Mesothelial cell of epicardium (in vitro differentiated cells): ENCODE measurements around the gene HOXA1. TPM values are rescaled to one million over a fixed set of nuclear protein-coding genes. Genes with fewer than 3 reads are reported as not detected.

Source experiments
- DNase-seq, 2 experiments: peaks; one replicate each; pipeline ENCODE4 v3.0.0; 2021; ENCODE audit warnings: low spot score in 2 of 2; ENCODE audit not compliant: unreplicated experiment in 2 of 2
- H3K27ac Mint-ChIP-seq: 2 replicates; pipeline ENCODE4 v1.8.0; 2021; ENCODE audit warnings: mixed read lengths
- H3K27me3 Mint-ChIP-seq: 2 replicates; pipeline ENCODE4 v1.8.0; 2021; ENCODE audit warnings: low read depth, mixed read lengths
- H3K36me3 Mint-ChIP-seq: 2 replicates; pipeline ENCODE4 v1.8.0; 2021; ENCODE audit warnings: mixed read lengths
- H3K4me1 Mint-ChIP-seq: 2 replicates; pipeline ENCODE4 v1.8.0; 2021; ENCODE audit warnings: mixed read lengths
- H3K4me3 Mint-ChIP-seq: 2 replicates; pipeline ENCODE4 v1.8.0; 2021; ENCODE audit warnings: mild to moderate bottlenecking, moderate library complexity, mixed read lengths
- H3K9me3 Mint-ChIP-seq: 2 replicates; pipeline ENCODE4 v1.8.0; 2021; ENCODE audit warnings: mixed read lengths
- CTCF ChIP-seq: fragments of 200-600 bp; sonication (generic); IDR thresholded peaks from one replicate; pipeline ENCODE4 v1.5.0; 2021; ENCODE audit warnings: antibody characterized with exemption; ENCODE audit not compliant: unreplicated experiment
- total RNA-seq: library from RNA; stranded (reverse); gene quantifications from 3 replicates; pipeline ENCODE4 v1.2.1, GENCODE V29; 2021

HOXA1 gene
- total RNA-seq, 1 donor from 2014 or later, result 14.6 TPM

GRCh38 chr7:27117887-27118491, 22.2 kb upstream of the HOXA1 start:
- no peak for TF ChIP-seq CTCF
- peaks cover 67% of the 10 kb centered on the region for H3K4me1 Mint-ChIP-seq
- no peaks in the 10 kb centered on the region for H3K9me3 Mint-ChIP-seq
- DNase-seq, result peak in 1 of 2 experiments; percentile 60
- H3K4me3 Mint-ChIP-seq, result peak overlapping the region; percentile 88
- H3K36me3 Mint-ChIP-seq, result peaks cover 33% of the 10 kb centered on the region
- no peaks in the 10 kb centered on the region for H3K27me3 Mint-ChIP-seq
- peak overlapping the region; percentile 100 for H3K27ac Mint-ChIP-seq

- Mint-ChIP-seq H3K36me3 (peaks cover 27% of the 10 kb centered on the region), H3K27me3 (no peaks in the 10 kb centered on the region), H3K4me3 (peak overlapping the region; percentile 88), H3K27ac (peak overlapping the region; percentile 100), H3K9me3 (no peaks in the 10 kb centered on the region), H3K4me1 (peaks cover 59% of the 10 kb centered on the region)
- TF ChIP-seq CTCF, result no peak
- DNase-seq, result peak in 1 of 2 experiments; percentile 53
Measured at GRCh38 chr7:27116962-27117886, 21.4 kb upstream of the HOXA1 start.

GRCh38 chr7:27116031-27116961, 20.5 kb upstream of the HOXA1 start:
- H3K27me3 Mint-ChIP-seq, result no peaks in the 10 kb centered on the region
- H3K36me3 Mint-ChIP-seq, result peaks cover 21% of the 10 kb centered on the region
- no peaks in the 10 kb centered on the region for H3K9me3 Mint-ChIP-seq
- H3K4me3 Mint-ChIP-seq, result peak overlapping the region; percentile 88
- no peak for TF ChIP-seq CTCF
- peak in 1 of 2 experiments; percentile 42 for DNase-seq
- H3K27ac Mint-ChIP-seq, result peak overlapping the region; percentile 100
- peaks cover 57% of the 10 kb centered on the region for H3K4me1 Mint-ChIP-seq

GRCh38 chr7:27115221-27116026, 19.6 kb upstream of the HOXA1 start:
- Mint-ChIP-seq H3K27ac (peak overlapping the region; percentile 100), H3K4me1 (peaks cover 55% of the 10 kb centered on the region), H3K36me3 (peaks cover 21% of the 10 kb centered on the region), H3K27me3 (no peaks in the 10 kb centered on the region), H3K4me3 (peak overlapping the region; percentile 88), H3K9me3 (no peaks in the 10 kb centered on the region)
- no peak for TF ChIP-seq CTCF
- peak in 1 of 2 experiments; percentile 66 for DNase-seq

- Mint-ChIP-seq H3K9me3 (no peaks in the 10 kb centered on the region), H3K36me3 (peaks cover 21% of the 10 kb centered on the region), H3K4me1 (peaks cover 54% of the 10 kb centered on the region), H3K27ac (peak overlapping the region; percentile 100), H3K27me3 (no peaks in the 10 kb centered on the region), H3K4me3 (peak overlapping the region; percentile 88)
- DNase-seq, result no peak
- no peak for TF ChIP-seq CTCF
Measured at GRCh38 chr7:27114881-27115220, 19.1 kb upstream of the HOXA1 start.
